Coronary artery (tissue), 2 donors: ENCODE data around the gene MRPL43.
A peak's percentile ranks its signal among the peaks of the same experiment; 100 is the strongest.
"Not testable (repeated sequence)": the region's sequence is repeated elsewhere in the genome, so short reads cannot be mapped to it uniquely, and the experiment has no call there.

Source experiments
- DNase-seq: peaks from one replicate; pipeline ENCODE4 v3.0.0-alpha.2; 2017; ENCODE audit warnings: low spot score
- H3K27ac ChIP-seq, 2 donors: fragments of 200-600 bp; sonication (generic); one replicate each; pipeline ENCODE4 v1.5.1; 2016 to 2019
- H3K4me3 ChIP-seq: fragments of 200-600 bp; sonication (generic); 2 replicates; pipeline ENCODE4 v1.5.1; 2016; ENCODE audit warnings: mild to moderate bottlenecking, moderate library complexity
- TF ChIP-seq, protein P1 (sequence below): fragments of 200-600 bp; sonication (generic); IDR thresholded peaks from one replicate; pipeline ENCODE4 v1.5.1; 2019; ENCODE audit warnings: antibody characterized with exemption

MRPL43 gene

DNA sequence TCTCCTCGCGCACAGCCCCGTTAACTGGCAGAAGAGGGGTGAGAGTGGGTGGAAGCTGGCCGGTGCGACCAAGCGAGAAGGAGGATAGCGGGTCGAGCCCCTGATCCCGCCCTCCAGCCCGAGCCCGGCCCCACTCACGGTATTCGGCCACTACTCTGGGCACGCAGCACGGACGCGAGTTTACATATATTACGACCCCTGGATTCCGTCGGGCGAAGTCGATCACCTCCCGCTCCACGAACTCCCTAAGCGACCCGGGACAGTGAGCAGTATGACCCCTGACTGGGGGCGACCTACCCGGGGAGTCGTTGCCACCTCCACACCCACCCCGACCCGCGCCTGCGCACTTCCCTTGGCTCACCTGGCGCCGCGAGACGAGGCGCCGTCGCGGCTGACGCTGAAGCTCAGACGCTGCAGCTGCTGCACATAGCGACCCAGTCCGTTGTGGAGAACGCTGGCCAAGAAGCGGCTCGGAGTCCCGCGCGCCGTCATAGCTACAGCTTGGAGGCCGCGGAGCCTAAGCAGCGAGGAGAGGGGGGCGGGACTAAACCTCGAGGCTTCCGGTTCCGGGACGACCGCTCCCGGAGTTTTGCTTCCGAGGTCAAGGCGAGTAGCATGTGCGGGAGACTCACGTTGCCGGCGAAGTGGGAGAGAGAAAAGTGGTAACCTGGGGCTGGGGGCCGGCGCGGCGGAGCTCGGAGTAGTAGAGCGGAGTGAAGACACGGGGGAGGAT lies at the start of gene MRPL43, which contains the start of gene TWNK:
Gene MRPL43, minus strand, starts transcription at position 546 of the 733 bp plus-strand sequence. Its CDS starts 54 bp downstream, at position 492.
Gene TWNK, plus strand, starts transcription at position 592 of the 733 bp plus-strand sequence. CDS start 668 bp downstream, outside the sequence.
- Histone ChIP-seq H3K4me3 (peak within 1 kb of the TSS; percentile 98), H3K27ac (peak within 1 kb of the TSS; percentile 69 to 85)
- peak; percentile 89 for DNase-seq
- TF ChIP-seq, protein P1, sequence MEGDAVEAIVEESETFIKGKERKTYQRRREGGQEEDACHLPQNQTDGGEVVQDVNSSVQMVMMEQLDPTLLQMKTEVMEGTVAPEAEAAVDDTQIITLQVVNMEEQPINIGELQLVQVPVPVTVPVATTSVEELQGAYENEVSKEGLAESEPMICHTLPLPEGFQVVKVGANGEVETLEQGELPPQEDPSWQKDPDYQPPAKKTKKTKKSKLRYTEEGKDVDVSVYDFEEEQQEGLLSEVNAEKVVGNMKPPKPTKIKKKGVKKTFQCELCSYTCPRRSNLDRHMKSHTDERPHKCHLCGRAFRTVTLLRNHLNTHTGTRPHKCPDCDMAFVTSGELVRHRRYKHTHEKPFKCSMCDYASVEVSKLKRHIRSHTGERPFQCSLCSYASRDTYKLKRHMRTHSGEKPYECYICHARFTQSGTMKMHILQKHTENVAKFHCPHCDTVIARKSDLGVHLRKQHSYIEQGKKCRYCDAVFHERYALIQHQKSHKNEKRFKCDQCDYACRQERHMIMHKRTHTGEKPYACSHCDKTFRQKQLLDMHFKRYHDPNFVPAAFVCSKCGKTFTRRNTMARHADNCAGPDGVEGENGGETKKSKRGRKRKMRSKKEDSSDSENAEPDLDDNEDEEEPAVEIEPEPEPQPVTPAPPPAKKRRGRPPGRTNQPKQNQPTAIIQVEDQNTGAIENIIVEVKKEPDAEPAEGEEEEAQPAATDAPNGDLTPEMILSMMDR, result no peak

DNA sequence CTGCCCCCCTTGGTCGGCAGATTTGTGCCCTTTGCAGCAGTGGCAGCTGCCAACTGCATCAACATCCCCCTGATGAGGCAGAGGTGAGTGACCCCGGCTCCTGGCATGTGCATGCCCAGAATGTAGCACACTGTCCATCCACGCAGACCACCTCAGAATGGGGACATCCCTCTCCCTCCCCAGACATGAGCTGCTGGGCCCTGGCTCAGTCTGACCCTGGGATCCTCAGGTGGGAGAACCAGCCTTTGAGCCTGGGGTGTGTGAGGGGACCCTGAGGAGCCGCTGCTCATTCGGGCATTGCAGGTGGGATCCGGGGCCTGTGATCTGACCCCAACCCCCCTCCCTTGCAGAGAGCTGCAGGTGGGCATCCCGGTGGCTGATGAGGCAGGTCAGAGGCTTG lies 49.4 kb upstream of the MRPL43 start:
- H3K4me3 ChIP-seq, result no peak overlapping the region
- DNase-seq, result no peak
- peak overlapping the region in 1 of 2 donors; percentile 4 for H3K27ac ChIP-seq
- TF ChIP-seq, protein P1, result no peak

DNA sequence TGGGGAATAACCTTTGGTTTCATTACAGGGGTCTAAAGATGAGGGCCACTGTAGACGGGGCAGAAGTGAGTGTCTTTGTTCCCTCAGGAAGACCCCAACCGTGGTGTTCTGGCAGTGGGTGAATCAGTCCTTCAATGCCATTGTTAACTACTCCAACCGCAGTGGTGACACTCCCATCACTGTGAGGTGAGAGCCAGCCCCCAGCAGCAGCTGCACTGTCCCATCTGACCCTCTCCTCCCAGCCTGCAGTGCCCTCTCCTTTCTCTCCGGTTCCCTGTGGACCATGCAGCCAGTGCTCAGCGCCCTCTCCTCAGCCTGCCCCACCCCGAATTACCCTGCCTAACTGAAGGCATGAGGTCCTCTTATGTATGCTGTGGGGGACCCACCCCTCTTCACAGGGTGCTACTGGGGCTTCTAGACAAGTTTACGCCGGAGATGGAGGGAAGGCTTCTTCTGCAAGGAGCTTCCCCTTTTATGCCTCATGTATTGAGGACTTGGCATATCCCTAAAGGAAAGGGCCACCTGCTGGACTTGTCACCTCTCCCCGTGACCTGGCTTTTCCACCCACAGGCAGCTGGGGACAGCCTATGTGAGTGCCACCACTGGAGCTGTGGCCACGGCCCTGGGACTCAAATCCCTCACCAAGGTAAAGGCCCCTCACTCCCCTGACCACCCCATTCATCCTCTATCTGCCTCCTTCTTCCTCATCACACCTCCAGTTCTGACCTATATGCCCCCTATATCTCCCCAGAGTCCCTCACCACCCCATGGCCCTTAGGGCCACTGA lies 48.8 kb upstream of the MRPL43 start:
- TF ChIP-seq, protein P1, result no peak

DNA sequence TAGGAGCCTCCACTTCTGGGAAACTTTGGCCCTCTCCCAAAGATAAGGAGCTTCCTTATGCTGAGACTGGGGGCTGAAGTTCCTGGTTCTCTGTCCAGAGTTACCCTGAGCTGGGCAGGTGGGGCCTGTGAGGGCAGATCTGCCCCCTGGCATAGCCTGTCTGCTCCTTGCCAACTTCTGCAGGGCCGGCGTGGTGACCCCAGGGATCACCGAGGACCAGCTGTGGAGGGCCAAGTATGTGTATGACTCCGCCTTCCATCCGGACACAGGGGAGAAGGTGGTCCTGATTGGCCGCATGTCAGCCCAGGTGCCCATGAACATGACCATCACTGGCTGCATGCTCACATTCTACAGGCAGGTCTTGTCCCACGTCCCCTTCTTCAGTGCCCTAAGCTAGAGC lies 48.0 kb upstream of the MRPL43 start:
- TF ChIP-seq, protein P1, result no peak
- no peak overlapping the region for H3K27ac ChIP-seq
- no peak overlapping the region for H3K4me3 ChIP-seq
- no peak for DNase-seq

More for the DNA sequence above, 48.8 kb upstream of the MRPL43 start:
- no peak for DNase-seq
- H3K4me3 ChIP-seq, result no peak overlapping the region
- peak overlapping the region in 1 of 2 donors; percentile 4 for H3K27ac ChIP-seq

DNA sequence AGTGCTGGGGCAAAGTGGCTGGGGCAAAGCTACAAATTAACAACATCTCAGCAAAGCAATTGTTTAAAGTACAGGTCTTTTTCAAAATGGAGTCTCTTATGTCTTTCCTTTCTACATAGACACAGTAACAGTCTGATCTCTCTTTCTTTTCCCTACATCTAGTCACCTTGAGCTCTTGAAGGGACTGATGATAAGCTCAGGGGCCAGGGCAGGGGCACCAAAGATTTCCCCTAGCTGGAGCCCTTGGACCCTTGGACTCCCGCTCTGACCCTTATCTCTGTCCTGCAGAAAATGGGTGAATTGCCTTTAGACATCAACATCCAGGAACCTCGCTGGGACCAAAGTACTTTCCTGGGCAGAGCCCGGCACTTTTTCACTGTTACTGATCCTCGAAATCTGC lies 47.1 kb upstream of the MRPL43 start:
- not testable (repeated sequence) for DNase-seq, H3K27ac ChIP-seq, H3K4me3 ChIP-seq

- Histone ChIP-seq H3K4me3 (peak overlapping the region; percentile 76), H3K27ac (peak overlapping the region; percentile 95 to 100)
- TF ChIP-seq, protein P1, result no peak
Measured at GRCh38 chr10:101033276-101033675, 46.0 kb upstream of the MRPL43 start.

DNA sequence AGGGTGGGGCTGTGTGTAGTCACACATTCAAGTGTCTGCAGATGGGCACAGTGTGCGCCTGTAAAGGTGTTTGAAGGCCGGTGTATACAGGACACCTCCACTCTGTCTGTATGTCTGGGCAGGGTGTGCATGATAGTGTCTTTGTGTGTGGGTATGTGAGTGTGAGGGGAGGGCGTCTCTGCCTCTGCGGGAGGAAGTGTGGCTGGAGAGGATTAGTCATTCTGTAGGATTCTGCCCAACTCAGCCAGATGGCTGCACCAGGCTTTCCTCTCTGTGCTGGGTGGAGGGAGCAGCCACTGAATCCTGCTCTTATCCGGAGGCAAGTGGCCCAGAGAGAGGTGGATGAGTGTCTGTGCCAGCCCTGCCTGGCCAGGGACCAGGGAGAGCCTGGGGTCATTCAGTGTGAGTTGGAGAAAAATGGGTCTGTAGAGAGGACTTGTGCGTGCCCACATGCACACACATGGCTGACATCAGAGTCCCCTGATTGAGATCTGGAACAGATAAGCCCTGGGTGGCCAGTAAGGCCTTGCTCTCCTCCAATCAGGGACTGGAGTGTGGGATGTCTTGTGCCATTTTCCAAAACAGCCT lies 45.4 kb upstream of the MRPL43 start:
- peak; percentile 87 for DNase-seq
- TF ChIP-seq, protein P1, result no peak
- H3K4me3 ChIP-seq, result peak overlapping the region; percentile 76
- H3K27ac ChIP-seq, result peak overlapping the region; percentile 95 to 100

More at GRCh38 chr10:101033276-101033675, 46.0 kb upstream of the MRPL43 start:
- DNase-seq, result no peak
